Measurements from ENCODE around the gene DUOX2.

DNA sequence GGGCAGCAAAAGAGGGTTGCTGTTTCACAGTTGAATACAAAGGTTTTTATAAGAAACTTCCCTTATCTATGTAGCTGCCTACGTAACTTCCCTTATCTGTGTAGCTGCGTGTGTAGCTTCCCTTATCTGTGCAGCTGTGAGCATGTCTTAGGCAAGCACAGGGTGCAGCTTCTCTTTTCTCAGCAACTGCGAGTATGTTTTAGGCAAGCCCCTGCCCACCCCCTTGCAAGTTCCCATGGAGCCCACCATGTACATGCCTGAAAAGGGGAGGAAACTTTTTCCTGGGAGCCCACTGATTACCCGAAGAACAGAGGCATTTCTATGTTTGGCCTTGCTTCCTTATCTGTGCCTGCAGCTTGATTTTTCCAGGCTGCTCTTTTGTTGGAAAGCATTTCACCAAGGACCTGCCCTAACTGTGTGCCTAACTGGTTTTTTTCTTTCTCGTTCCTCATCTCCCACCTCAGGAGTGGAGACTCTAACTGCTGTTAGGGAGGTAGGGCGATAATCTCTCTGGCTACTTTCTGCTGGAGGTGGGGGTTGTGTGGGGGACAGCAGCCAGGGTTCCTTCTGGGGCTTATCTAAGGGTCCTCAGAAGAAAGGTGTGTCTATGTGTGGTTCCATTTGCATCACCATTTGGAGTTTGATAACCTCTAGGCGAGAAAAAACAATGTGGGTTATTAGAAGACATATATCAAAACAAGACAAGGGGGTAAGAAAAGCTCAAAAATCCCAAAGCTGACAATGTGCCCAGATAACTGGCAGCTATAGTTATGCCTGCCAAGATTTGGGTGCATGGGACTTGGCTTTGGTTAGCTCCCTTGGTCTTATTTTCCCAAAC, 65.0 kb downstream of the DUOX2 start:
- TF ChIP-seq, protein P1, sequence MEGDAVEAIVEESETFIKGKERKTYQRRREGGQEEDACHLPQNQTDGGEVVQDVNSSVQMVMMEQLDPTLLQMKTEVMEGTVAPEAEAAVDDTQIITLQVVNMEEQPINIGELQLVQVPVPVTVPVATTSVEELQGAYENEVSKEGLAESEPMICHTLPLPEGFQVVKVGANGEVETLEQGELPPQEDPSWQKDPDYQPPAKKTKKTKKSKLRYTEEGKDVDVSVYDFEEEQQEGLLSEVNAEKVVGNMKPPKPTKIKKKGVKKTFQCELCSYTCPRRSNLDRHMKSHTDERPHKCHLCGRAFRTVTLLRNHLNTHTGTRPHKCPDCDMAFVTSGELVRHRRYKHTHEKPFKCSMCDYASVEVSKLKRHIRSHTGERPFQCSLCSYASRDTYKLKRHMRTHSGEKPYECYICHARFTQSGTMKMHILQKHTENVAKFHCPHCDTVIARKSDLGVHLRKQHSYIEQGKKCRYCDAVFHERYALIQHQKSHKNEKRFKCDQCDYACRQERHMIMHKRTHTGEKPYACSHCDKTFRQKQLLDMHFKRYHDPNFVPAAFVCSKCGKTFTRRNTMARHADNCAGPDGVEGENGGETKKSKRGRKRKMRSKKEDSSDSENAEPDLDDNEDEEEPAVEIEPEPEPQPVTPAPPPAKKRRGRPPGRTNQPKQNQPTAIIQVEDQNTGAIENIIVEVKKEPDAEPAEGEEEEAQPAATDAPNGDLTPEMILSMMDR (IDR thresholded peaks at IDR 0.05; ENCODE audit: low read length), result no peak
- TF ChIP-seq EZH2 (IDR thresholded peaks at IDR 0.05; ENCODE audit: borderline replicate concordance, low read length), result no peak

Data from OCI-LY1 (cell line).